D721Med (cell line): Measurements from ENCODE around the gene RAB7A.

Source experiments
- DNase-seq: peaks from one replicate; pipeline ENCODE4 v3.0.0; 2011; ENCODE audit warnings: low spot score; ENCODE audit not compliant: insufficient read length
- FAIRE-seq: peaks from 2 replicates; lab custom pipeline; 2011; peaks lifted over from hg19 to GRCh38; lab: Jason Lieb, UNC
- CTCF ChIP-seq: IDR thresholded peaks from 2 replicates; pipeline ENCODE4 v1.5.1; 2012; ENCODE audit warnings: mild to moderate bottlenecking, control low read depth; ENCODE audit not compliant: insufficient read depth; ENCODE audit errors: missing control alignments

The RAB7A gene

GRCh38 chr3:128686465-128686864 is 39.5 kb upstream of the RAB7A start:
- no peak for FAIRE-seq
- no peak for TF ChIP-seq CTCF
- no peak for DNase-seq

- TF ChIP-seq CTCF: no peak
- DNase-seq (no peak), FAIRE-seq (no peak)
Measured at GRCh38 chr3:128689060-128689459, 36.9 kb upstream of the RAB7A start.

GRCh38 chr3:128693696-128694095 is 32.3 kb upstream of the RAB7A start:
- no peak for FAIRE-seq
- no peak for TF ChIP-seq CTCF
- DNase-seq: no peak

GRCh38 chr3:128697341-128697740 is 28.6 kb upstream of the RAB7A start:
- DNase-seq (no peak), FAIRE-seq (no peak)
- no peak for TF ChIP-seq CTCF

GRCh38 chr3:128698211-128699047 is 27.6 kb upstream of the RAB7A start:
- no peak for FAIRE-seq
- TF ChIP-seq CTCF: no peak
- no peak for DNase-seq

- DNase-seq (no peak), FAIRE-seq (no peak)
- no peak for TF ChIP-seq CTCF
Measured at GRCh38 chr3:128701342-128702212, 24.4 kb upstream of the RAB7A start.
